Liver (tissue), 3 donors: Measurements from ENCODE around the gene INTS6.

Experiments
- EGR1 ChIP-seq, 2 donors: IDR thresholded peaks; 2 replicates each; pipeline ENCODE4 v1.6.1; 2016 to 2018; ENCODE audit warnings: antibody characterized with exemption in 2 of 2, low read depth in 2 of 2
- GABPA ChIP-seq, 2 donors: IDR thresholded peaks in 1 of 2; conservative IDR thresholded peaks in 1 of 2; 2 replicates each; pipeline ENCODE4 v1.6.1; 2016; ENCODE audit warnings: antibody characterized with exemption in 2 of 2, mild to moderate bottlenecking in 1 of 2, moderate library complexity in 1 of 2
- HNF4A ChIP-seq, 2 donors: conservative IDR thresholded peaks; 2 replicates each; pipeline ENCODE4 v1.6.1; 2016; ENCODE audit warnings: antibody characterized with exemption in 2 of 2, mild to moderate bottlenecking in 2 of 2
- JUND ChIP-seq, 2 donors: IDR thresholded peaks; 2 replicates each; pipeline ENCODE4 v1.6.1; 2016; ENCODE audit warnings: antibody characterized with exemption in 2 of 2
- RAD21 ChIP-seq, 2 donors: IDR thresholded peaks; 2 replicates each; pipeline ENCODE4 v1.6.1; 2016; ENCODE audit warnings: antibody characterized with exemption in 2 of 2, mild to moderate bottlenecking in 2 of 2
- TF ChIP-seq, protein P1 (sequence below): fragments of 150-350 bp; IDR thresholded peaks from 2 replicates; pipeline ENCODE4 v1.5.1; 2017; ENCODE audit warnings: improper control_type of control experiment, low read depth, low read length; ENCODE audit not compliant: missing input control
- donor health status: healthy.
- donor health status: healthy.

DNA sequence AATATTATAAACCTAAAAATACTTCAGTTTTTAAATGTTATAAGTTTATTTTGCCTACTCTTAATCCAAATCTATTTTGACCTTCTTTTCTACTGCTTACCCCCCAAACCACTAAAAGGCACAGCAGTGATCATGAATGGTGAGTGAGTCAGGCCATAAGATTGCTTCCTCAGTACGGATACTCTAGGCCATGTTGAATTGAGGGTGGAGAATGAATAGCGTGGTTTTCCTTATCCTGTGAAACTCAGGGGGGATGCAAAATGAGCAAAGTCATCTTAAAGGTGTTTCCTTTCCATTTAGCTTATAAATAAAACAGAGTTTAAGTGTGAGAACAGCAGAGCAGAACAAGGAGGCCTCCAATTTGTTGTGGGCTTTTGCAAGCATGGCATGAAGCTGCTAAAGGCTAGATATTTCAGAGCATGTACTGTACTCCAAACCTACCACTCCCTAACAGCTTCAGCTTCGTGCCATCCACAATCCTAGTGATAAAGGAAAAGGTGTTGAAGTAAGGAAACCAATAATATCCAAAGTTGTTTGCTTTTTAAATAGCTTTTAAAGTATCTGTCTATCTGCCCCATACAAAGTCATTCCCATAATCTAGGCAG is 88.3 kb downstream of the INTS6 start:
- TF ChIP-seq RAD21 (IDR thresholded peaks at IDR 0.05) (no peak), EGR1 (IDR thresholded peaks at IDR 0.05; ENCODE audit: low read depth in 2 of 2) (no peak), HNF4A (conservative IDR thresholded peaks at IDR 0.05) (no peak), JUND (IDR thresholded peaks at IDR 0.05) (no peak), GABPA (IDR thresholded peaks at IDR 0.05 in 1 of 2, conservative IDR thresholded peaks at IDR 0.05 in 1 of 2) (no peak)
- TF ChIP-seq, protein P1, sequence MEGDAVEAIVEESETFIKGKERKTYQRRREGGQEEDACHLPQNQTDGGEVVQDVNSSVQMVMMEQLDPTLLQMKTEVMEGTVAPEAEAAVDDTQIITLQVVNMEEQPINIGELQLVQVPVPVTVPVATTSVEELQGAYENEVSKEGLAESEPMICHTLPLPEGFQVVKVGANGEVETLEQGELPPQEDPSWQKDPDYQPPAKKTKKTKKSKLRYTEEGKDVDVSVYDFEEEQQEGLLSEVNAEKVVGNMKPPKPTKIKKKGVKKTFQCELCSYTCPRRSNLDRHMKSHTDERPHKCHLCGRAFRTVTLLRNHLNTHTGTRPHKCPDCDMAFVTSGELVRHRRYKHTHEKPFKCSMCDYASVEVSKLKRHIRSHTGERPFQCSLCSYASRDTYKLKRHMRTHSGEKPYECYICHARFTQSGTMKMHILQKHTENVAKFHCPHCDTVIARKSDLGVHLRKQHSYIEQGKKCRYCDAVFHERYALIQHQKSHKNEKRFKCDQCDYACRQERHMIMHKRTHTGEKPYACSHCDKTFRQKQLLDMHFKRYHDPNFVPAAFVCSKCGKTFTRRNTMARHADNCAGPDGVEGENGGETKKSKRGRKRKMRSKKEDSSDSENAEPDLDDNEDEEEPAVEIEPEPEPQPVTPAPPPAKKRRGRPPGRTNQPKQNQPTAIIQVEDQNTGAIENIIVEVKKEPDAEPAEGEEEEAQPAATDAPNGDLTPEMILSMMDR: no peak
